OCI-LY3 (cell line): ENCODE results near the gene CLK1.

Source experiments
- H2AFZ ChIP-seq: fragments of 200-600, 300-600 bp; shearing (Covaris generic); 2 replicates; pipeline ENCODE4 v1.6.0; 2014; ENCODE audit warnings: antibody characterized with exemption, low read depth, low read length
- H3K27ac ChIP-seq: fragments of 200-600, 300-600 bp; sonication (generic); 2 replicates; pipeline ENCODE4 v1.5.1; 2014; ENCODE audit warnings: mild to moderate bottlenecking, low read length, moderate library complexity, mixed read lengths
- H3K27me3 ChIP-seq: fragments of 200-600, 300-600 bp; sonication (generic); 2 replicates; pipeline ENCODE4 v1.6.1; 2014; ENCODE audit warnings: low read depth, low read length, mixed read lengths
- H3K36me3 ChIP-seq: fragments of 200-600, 300-600 bp; sonication (generic); replicated peaks from 2 replicates; pipeline ENCODE3; 2014; ENCODE audit warnings: low read depth, low read length, mixed read lengths
- H3K4me1 ChIP-seq: fragments of 300-600, 200-600 bp; sonication (generic); 2 replicates; pipeline ENCODE4 v1.6.1; 2014; ENCODE audit warnings: low read length, mixed read lengths
- H3K4me2 ChIP-seq: fragments of 200-600, 300-600 bp; sonication (generic); 2 replicates; pipeline ENCODE4 v1.6.1; 2014; ENCODE audit warnings: low read length, mixed read lengths
- H3K4me3 ChIP-seq: fragments of 300-600, 200-600 bp; sonication (generic); 2 replicates; pipeline ENCODE4 v1.5.1; 2014; ENCODE audit warnings: antibody characterized with exemption, mild to moderate bottlenecking, low read length, moderate library complexity
- H3K79me2 ChIP-seq: fragments of 300-600, 200-600 bp; shearing (Covaris generic); 2 replicates; pipeline ENCODE4 v1.6.1; 2014; ENCODE audit warnings: mild to moderate bottlenecking, low read length, mixed read lengths
- H3K9ac ChIP-seq: fragments of 300-600, 200-600 bp; shearing (Covaris generic); 2 replicates; pipeline ENCODE4 v1.6.0; 2014; ENCODE audit warnings: mild to moderate bottlenecking, low read length, moderate library complexity
- H3K9me3 ChIP-seq: fragments of 200-600, 300-600 bp; shearing (Covaris generic); 2 replicates; pipeline ENCODE4 v1.6.1; 2014; ENCODE audit warnings: low read length, mixed read lengths; ENCODE audit not compliant: insufficient read depth
- H4K20me1 ChIP-seq: fragments of 200-600, 300-600 bp; sonication (generic); 2 replicates; pipeline ENCODE4 v1.6.1; 2016; ENCODE audit warnings: low read length, mixed read lengths; ENCODE audit not compliant: insufficient read depth
- EZH2phosphoT487 ChIP-seq: fragments of 200-600 bp; shearing (Covaris generic); IDR thresholded peaks from 2 replicates; pipeline ENCODE4 v1.6.1; 2018; ENCODE audit warnings: antibody characterized with exemption, mixed run types, low read depth
- TF ChIP-seq, protein P1 (sequence below): fragments of 200-600, 300-600 bp; sonication (generic); IDR thresholded peaks from 2 replicates; pipeline ENCODE4 v1.5.1; 2014; ENCODE audit warnings: antibody characterized with exemption, low read length, low read depth

Gene CLK1

DNA sequence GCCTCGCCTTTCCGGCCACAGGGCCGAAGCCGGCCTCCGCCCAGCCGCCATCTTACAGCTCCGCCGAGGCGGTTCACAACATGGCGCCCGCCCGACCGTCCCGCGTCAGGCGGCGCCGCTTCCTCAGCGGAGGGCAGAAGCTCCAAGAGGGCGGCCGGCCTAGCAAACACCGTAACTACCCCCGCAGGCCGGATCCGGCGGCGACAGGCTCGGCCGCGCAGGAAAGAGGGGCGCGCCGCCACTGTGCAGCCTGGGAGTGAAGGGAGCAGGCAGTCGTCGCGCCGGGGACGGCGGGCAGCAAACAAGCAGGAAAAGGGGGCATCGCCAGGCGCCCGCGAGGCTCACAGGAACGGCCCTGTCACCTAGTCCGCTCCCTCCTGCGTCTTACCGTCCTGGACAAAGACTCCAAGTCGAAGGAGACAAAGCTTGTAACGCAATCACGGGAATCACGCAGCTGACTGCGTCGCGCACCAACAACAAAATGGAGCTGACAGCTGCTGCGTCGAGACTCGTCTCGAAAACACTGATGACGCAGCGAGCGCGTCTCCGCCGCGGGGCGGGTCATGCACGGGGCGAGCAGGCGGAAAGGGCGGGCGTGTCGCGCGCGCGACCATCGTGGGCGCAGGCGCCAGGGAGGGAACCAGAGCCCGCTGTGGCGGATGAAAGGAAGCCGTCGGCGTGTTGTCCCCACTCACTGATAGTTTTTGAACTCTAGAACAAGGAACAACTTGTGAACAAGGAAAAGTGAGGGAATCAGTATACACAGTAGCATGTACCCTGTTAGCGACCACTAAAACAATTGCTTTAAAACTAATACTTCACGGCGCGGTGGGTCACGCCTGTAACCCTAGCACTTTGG is at the start of gene CLK1:
Gene CLK1, minus strand, starts transcription at position 483 of the 859 bp plus-strand sequence. CDS start 2,796 bp downstream, outside the sequence.
- peak within 1 kb of the TSS; percentile 70 for H3K4me2 ChIP-seq
- peak within 1 kb of the TSS; percentile 95 for H3K9ac ChIP-seq
- peak within 1 kb of the TSS; percentile 87 for H3K27ac ChIP-seq
- no peaks in the 10 kb centered on the region for H3K9me3 ChIP-seq
- H3K4me3 ChIP-seq: peak within 1 kb of the TSS; percentile 85
- peaks cover 37% of the 10 kb centered on the region for H3K36me3 ChIP-seq
- peaks cover 38% of the 10 kb centered on the region for H4K20me1 ChIP-seq
- peaks cover 18% of the 10 kb centered on the region for H3K4me1 ChIP-seq
- peak within 1 kb of the TSS; percentile 40; the same call in 1 of the 2 replicates for H2AFZ ChIP-seq
- H3K27me3 ChIP-seq: no peaks in the 10 kb centered on the region
- H3K79me2 ChIP-seq: peaks cover 51% of the 10 kb centered on the region
- no peak for TF ChIP-seq EZH2phosphoT487
- TF ChIP-seq, protein P1, sequence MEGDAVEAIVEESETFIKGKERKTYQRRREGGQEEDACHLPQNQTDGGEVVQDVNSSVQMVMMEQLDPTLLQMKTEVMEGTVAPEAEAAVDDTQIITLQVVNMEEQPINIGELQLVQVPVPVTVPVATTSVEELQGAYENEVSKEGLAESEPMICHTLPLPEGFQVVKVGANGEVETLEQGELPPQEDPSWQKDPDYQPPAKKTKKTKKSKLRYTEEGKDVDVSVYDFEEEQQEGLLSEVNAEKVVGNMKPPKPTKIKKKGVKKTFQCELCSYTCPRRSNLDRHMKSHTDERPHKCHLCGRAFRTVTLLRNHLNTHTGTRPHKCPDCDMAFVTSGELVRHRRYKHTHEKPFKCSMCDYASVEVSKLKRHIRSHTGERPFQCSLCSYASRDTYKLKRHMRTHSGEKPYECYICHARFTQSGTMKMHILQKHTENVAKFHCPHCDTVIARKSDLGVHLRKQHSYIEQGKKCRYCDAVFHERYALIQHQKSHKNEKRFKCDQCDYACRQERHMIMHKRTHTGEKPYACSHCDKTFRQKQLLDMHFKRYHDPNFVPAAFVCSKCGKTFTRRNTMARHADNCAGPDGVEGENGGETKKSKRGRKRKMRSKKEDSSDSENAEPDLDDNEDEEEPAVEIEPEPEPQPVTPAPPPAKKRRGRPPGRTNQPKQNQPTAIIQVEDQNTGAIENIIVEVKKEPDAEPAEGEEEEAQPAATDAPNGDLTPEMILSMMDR: no peak

DNA sequence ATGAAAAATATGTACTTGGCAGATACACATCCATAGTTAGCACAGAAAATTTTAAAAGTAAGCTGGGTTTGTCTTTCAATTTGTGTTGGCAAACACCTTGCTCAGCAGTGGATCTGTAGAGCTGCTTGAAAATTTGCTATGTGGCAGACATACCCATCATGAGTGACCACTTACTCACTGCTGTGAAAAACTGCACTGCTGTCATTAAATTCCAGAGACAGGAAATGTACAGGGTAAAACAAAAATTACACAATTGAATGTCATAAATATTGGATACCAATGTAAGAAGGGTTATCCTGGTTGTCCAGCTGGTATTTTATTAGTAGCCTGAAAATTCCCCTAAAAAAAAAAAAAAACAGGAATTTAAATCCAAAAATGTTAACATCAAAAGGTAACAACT is 49.2 kb upstream of the CLK1 start:
- peaks cover 41% of the 10 kb centered on the region for H3K36me3 ChIP-seq
- no peak overlapping the region for H3K9ac ChIP-seq

DNA sequence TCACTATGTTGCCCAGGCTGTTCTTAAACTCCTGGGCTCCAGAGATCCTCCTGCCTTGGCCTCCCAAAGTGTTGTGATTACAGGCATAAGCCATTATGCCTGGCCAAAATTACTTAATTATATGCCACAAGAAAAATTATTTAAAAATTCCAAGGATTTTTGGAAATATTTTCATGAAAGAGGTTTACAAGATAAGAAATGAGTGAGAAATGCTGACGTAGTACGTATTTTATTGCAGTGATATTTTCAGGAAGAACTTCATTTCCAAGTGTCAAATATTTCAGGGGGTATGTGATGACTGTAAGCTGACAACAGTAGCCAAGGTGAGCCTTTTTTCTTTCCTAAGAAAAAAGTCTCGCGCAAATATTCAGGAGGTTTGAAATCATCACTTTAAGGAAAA is 45.5 kb upstream of the CLK1 start:
- H3K4me2 ChIP-seq: no peak overlapping the region
- H3K36me3 ChIP-seq: peaks cover 35% of the 10 kb centered on the region
- no peaks in the 10 kb centered on the region for H3K4me1 ChIP-seq
- H3K27ac ChIP-seq: no peak overlapping the region
- H3K27me3 ChIP-seq: no peaks in the 10 kb centered on the region
- H3K79me2 ChIP-seq: no peaks in the 10 kb centered on the region
- no peak overlapping the region for H3K9ac ChIP-seq
- no peaks in the 10 kb centered on the region for H4K20me1 ChIP-seq
- H3K9me3 ChIP-seq: no peaks in the 10 kb centered on the region
- no peak overlapping the region for H2AFZ ChIP-seq
- TF ChIP-seq EZH2phosphoT487: no peak
- TF ChIP-seq, protein P1: no peak
- H3K4me3 ChIP-seq: no peak overlapping the region

More for the DNA sequence above, 49.2 kb upstream of the CLK1 start:
- H2AFZ ChIP-seq: no peak overlapping the region
- no peaks in the 10 kb centered on the region for H3K27me3 ChIP-seq
- H3K27ac ChIP-seq: no peak overlapping the region
- H4K20me1 ChIP-seq: no peaks in the 10 kb centered on the region
- TF ChIP-seq EZH2phosphoT487: no peak
- TF ChIP-seq, protein P1: no peak
- H3K79me2 ChIP-seq: no peaks in the 10 kb centered on the region
- no peaks in the 10 kb centered on the region for H3K9me3 ChIP-seq
- no peak overlapping the region for H3K4me3 ChIP-seq
- H3K4me2 ChIP-seq: no peak overlapping the region
- H3K4me1 ChIP-seq: no peaks in the 10 kb centered on the region

DNA sequence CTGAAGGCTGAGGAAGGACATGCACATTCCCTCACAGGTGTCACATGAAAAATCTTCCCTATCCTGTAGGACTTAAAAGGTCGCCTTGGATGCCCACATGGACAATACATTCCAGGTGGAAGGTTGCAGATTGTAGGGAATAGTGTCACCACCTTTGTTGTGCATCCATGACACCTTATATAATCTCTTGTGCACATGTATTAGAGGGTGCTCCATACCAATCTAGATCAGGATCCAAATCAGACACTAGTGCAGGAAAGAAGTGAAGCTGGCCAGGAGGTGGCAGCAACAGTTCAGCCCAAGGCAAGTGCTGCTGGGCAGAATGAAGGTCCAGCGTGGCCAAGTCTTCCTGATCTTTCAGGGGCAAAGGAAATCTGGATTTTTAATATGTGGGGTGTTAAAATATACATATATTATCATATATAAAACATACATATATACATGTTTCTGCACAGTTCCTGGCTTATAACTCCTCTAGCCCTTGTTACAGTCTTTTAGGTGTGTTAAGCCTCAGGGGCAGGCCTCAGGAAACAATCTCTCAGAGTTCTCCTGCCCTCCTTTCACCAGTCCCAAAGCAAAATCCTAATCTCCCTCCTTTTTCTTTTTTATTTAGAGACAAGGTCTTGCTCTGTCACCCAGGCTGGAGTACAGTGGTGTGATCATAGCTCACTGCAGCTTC is 41.3 kb upstream of the CLK1 start:
- Histone ChIP-seq H3K9ac (no peak overlapping the region), H3K4me2 (no peak overlapping the region), H4K20me1 (no peaks in the 10 kb centered on the region), H3K79me2 (no peaks in the 10 kb centered on the region), H3K36me3 (peaks cover 34% of the 10 kb centered on the region), H3K27ac (no peak overlapping the region), H3K27me3 (no peaks in the 10 kb centered on the region), H3K4me3 (no peak overlapping the region), H2AFZ (no peak overlapping the region), H3K4me1 (no peaks in the 10 kb centered on the region), H3K9me3 (no peaks in the 10 kb centered on the region)
- no peak for TF ChIP-seq EZH2phosphoT487
- TF ChIP-seq, protein P1: peak; percentile 83
